Measurements from ENCODE around the gene VPS39. TPM values are rescaled to one million over a fixed set of nuclear protein-coding genes. Genes with fewer than 3 reads are reported as not detected.

The VPS39 gene
- total and polyA plus RNA-seq, 12 donors: 24.9 to 55.0 (median 48.9) TPM

GRCh38 chr15:42201801-42202200 is 6.3 kb downstream of the VPS39 start:
- no peak for TF ChIP-seq CTCF (IDR thresholded peaks at IDR 0.05)
- 97 to 98% methylated on average over 1 of the region's 1 CpG for WGBS, 2 donors
- Histone ChIP-seq H3K36me3 (peaks cover 0 to 51% (median 12%) of the 10 kb centered on the region in 9 donors), H3K27ac (no peak overlapping the region), H3K4me3 (no peak overlapping the region), H3K4me1 (peaks cover 0 to 19% (median 11%) of the 10 kb centered on the region in 9 donors), H3K27me3 (no peaks in the 10 kb centered on the region), H3K9me3 (no peaks in the 10 kb centered on the region)
- intact Hi-C loops (cut with DNase I): no loop called here
- DNase-seq (no peak), ATAC-seq (no peak)

GRCh38 chr15:42199126-42199525 is 9.0 kb downstream of the VPS39 start:
- no peak for TF ChIP-seq CTCF (IDR thresholded peaks at IDR 0.05)
- DNase-seq (no peak), ATAC-seq (no peak)
- intact Hi-C loops (cut with DNase I): no loop called here
- H3K4me1 ChIP-seq: peaks cover 0 to 6% (median 0%) of the 10 kb centered on the region in 9 donors
- H3K36me3 ChIP-seq: peaks cover 0 to 65% (median 12%) of the 10 kb centered on the region in 9 donors
- peaks cover 0 to 4% (median 0%) of the 10 kb centered on the region in 11 donors for H3K9me3 ChIP-seq
- H3K27me3 ChIP-seq: no peaks in the 10 kb centered on the region
- 95 to 97% methylated on average over 5 of the region's 5 CpGs for WGBS, 2 donors
- H3K4me3 ChIP-seq: no peak overlapping the region
- H3K27ac ChIP-seq: no peak overlapping the region

GRCh38 chr15:42198516-42198915 is 9.6 kb downstream of the VPS39 start:
- no peak overlapping the region for H3K27ac ChIP-seq
- H3K4me1 ChIP-seq: peaks cover 0 to 6% (median 0%) of the 10 kb centered on the region in 9 donors
- no peaks in the 10 kb centered on the region for H3K27me3 ChIP-seq
- no peak overlapping the region for H3K4me3 ChIP-seq
- 96 to 100% methylated on average over 1 of the region's 1 CpG for WGBS, 2 donors
- ATAC-seq: no peak
- no peak for DNase-seq
- no peak for TF ChIP-seq CTCF (IDR thresholded peaks at IDR 0.05)
- H3K9me3 ChIP-seq: peaks cover 0 to 4% (median 0%) of the 10 kb centered on the region in 11 donors
- peaks cover 0 to 67% (median 12%) of the 10 kb centered on the region in 9 donors for H3K36me3 ChIP-seq
- intact Hi-C loops (cut with DNase I): no loop called here

GRCh38 chr15:42194513-42194912 is 13.6 kb downstream of the VPS39 start:
- no peak overlapping the region for H3K4me3 ChIP-seq
- H3K27ac ChIP-seq: no peak overlapping the region

More at GRCh38 chr15:42194513-42194912, 13.6 kb downstream of the VPS39 start:
- peaks cover 0 to 81% (median 36%) of the 10 kb centered on the region in 9 donors for H3K36me3 ChIP-seq
- DNase-seq (no peak), ATAC-seq (no peak)
- TF ChIP-seq CTCF (IDR thresholded peaks at IDR 0.05): no peak
- H3K4me1 ChIP-seq: peaks cover 0 to 6% (median 0%) of the 10 kb centered on the region in 9 donors
- 95 to 96% methylated on average over 5 of the region's 5 CpGs for WGBS, 2 donors
- intact Hi-C loops (cut with DNase I): no loop called here
- H3K9me3 ChIP-seq: peaks cover 0 to 4% (median 0%) of the 10 kb centered on the region in 11 donors
- no peaks in the 10 kb centered on the region for H3K27me3 ChIP-seq

All from heart right ventricle (tissue), 16 donors.